ENCODE results near the gene RUNDC3A.
A peak's percentile ranks its signal among the peaks of the same experiment; 100 is the strongest.

The RUNDC3A gene

GRCh38 chr17:44361292-44362260, 53.2 kb downstream of the RUNDC3A start (continued):
- TF ChIP-seq ZNF394 (tag by site-specific recombination; IDR thresholded peaks at IDR 0.05; ENCODE audit: borderline replicate concordance) (peak; percentile 77; the same call in 1 of the 2 replicates), ZNF10 (tag by site-specific recombination; IDR thresholded peaks at IDR 0.05) (no peak), ZBTB11 (tag by site-specific recombination; conservative IDR thresholded peaks at IDR 0.05; ENCODE audit: low read depth) (0 out of 2 replicates have a peak, but pooled peaks have one; percentile 15)

GRCh38 chr17:44362459-44362948, 54.1 kb downstream of the RUNDC3A start:
- H3K4me3 ChIP-seq (ENCODE audit: low read depth, low read length) = peak overlapping the region; percentile 66
- no peaks in the 10 kb centered on the region for H3K9me3 ChIP-seq (ENCODE audit: control insufficient read depth, insufficient read depth, low read depth, low read length)
- ChIA-PET CTCF (interaction anchor here (0.5 to 4.5 kb wide), 14 partner anchors 9 to 161 kb away, joined by 3 to 21 read pairs (median 6); partner anchors contain the start of gene GRN), POLR2A (interaction anchor here (0.6 to 4.7 kb wide), 6 partner anchors 18 to 328 kb away, joined by 3 to 23 read pairs (median 4); partner anchors contain the start of genes CCDC43, GPATCH8, GRN and HDAC5)
- peaks cover 0 to 14% of the 10 kb centered on the region in 2 experiments; a peak in 2 of 3 replicates for H3K36me3 ChIP-seq (ENCODE audit: control insufficient read depth in 2 of 2, insufficient read depth in 1 of 2, low read length in 2 of 2)
- peaks cover 21% of the 10 kb centered on the region for H3K4me1 ChIP-seq (ENCODE audit: control insufficient read depth, insufficient read depth, low read length)
- H3K27ac ChIP-seq (ENCODE audit: extremely low read depth, low read depth, low read length) = no peak overlapping the region
- no peak for TF ChIP-seq ZNF747 (tag by site-specific recombination; IDR thresholded peaks at IDR 0.05)
- TF ChIP-seq ZNF701 (tag by site-specific recombination; IDR thresholded peaks at IDR 0.05) = no peak
- TF ChIP-seq ZNF350 (tag by site-specific recombination; IDR thresholded peaks at IDR 0.05) = no peak
- no peak for TF ChIP-seq ZNF571 (tag by site-specific recombination; IDR thresholded peaks at IDR 0.05)
- TF ChIP-seq ZNF629 (tag by site-specific recombination; IDR thresholded peaks at IDR 0.05) = no peak
- no peak for TF ChIP-seq FEZF1 (tag by site-specific recombination; IDR thresholded peaks at IDR 0.05)
- 0 out of 2 replicates have a peak, but pooled peaks have one; percentile 11 for TF ChIP-seq KLF17 (tag by site-specific recombination; IDR thresholded peaks at IDR 0.05)
- TF ChIP-seq KLF9 (tag by site-specific recombination; IDR thresholded peaks at IDR 0.05; ENCODE audit: low read depth) = 0 out of 2 replicates have a peak, but pooled peaks have one; percentile 50
- peak; percentile 57; the same call in 1 of the 2 replicates for TF ChIP-seq HIC1 (tag by site-specific recombination; IDR thresholded peaks at IDR 0.05)
- TF ChIP-seq ZNF274 (IDR thresholded peaks at IDR 0.05; ENCODE audit: low read length) = no peak
- TF ChIP-seq ZNF274 (tag by site-specific recombination; IDR thresholded peaks at IDR 0.05; ENCODE audit: borderline replicate concordance) = no peak
- TF ChIP-seq ZNF335 (tag by site-specific recombination; conservative IDR thresholded peaks at IDR 0.05) = peak; percentile 34; the same call in 1 of the 2 replicates
- peak; percentile 53 for TF ChIP-seq GLIS2 (tag by site-specific recombination; IDR thresholded peaks at IDR 0.05)
- no peak for TF ChIP-seq ZNF664 (tag by site-specific recombination; IDR thresholded peaks at IDR 0.05)
- TF ChIP-seq YY2 (tag by site-specific recombination; IDR thresholded peaks at IDR 0.05) = no peak
- peak; percentile 81 for TF ChIP-seq ZNF692 (tag by site-specific recombination; IDR thresholded peaks at IDR 0.05)
- peak; percentile 79; the same call in 1 of the 2 replicates for TF ChIP-seq ZFHX2 (tag by site-specific recombination; conservative IDR thresholded peaks at IDR 0.05)
- TF ChIP-seq ZNF449 (tag by site-specific recombination; IDR thresholded peaks at IDR 0.05) = no peak
- TF ChIP-seq ZNF18 (tag by site-specific recombination; IDR thresholded peaks at IDR 0.05) = no peak
- no peak for TF ChIP-seq ZIC2 (tag by site-specific recombination; IDR thresholded peaks at IDR 0.05)
